H1 (cell line): ENCODE measurements around the gene CCL4. TPM values are rescaled to one million over a fixed set of nuclear protein-coding genes. Genes with fewer than 3 reads are reported as not detected.

Experiments used
- CTCF ChIA-PET: fragments of 300-600 bp; sonication (Branson Sonifier 250); formaldehyde crosslinking; loops from one replicate; lab custom pipeline; 2021; ENCODE audit not compliant: partially characterized antibody; lab: Charles Lee
- POLR2A ChIA-PET: fragments of 300-600 bp; sonication (Branson Sonifier 250); formaldehyde crosslinking; loops from one replicate; lab custom pipeline; 2021; ENCODE audit warnings: inconsistent platforms; ENCODE audit not compliant: partially characterized antibody; lab: Charles Lee
- DNase-seq, 2 experiments: peaks; one replicate each; pipeline versions ENCODE4 v3.0.0 to v3.0.0-alpha.2; 2010 to 2022; ENCODE audit warnings: low spot score in 2 of 2, low read depth in 1 of 2, mixed read lengths in 1 of 2
- FAIRE-seq: peaks from 2 replicates; lab custom pipeline; 2011; peaks lifted over from hg19 to GRCh38; lab: Jason Lieb, UNC
- H2AFZ ChIP-seq: 2 replicates; pipeline ENCODE4 v1.8.1; 2012; ENCODE audit warnings: low read length, inconsistent platforms
- H2AK5ac ChIP-seq: 2 replicates; pipeline ENCODE4 v1.6.1; 2013; ENCODE audit warnings: low read depth, low read length
- H2BK120ac ChIP-seq: replicated peaks from 2 replicates; pipeline ENCODE3; 2013; ENCODE audit warnings: low read depth, low read length, inconsistent platforms
- H2BK12ac ChIP-seq: 2 replicates; pipeline ENCODE4 v1.6.1; 2013; ENCODE audit warnings: low read depth, low read length
- H2BK15ac ChIP-seq: 2 replicates; pipeline ENCODE4 v1.6.1; 2013; ENCODE audit warnings: low read length
- H2BK20ac ChIP-seq: 2 replicates; pipeline ENCODE4 v1.6.1; 2013; ENCODE audit warnings: low read length
- H2BK5ac ChIP-seq: 2 replicates; pipeline ENCODE4 v1.6.1; 2013; ENCODE audit warnings: low read depth, low read length
- H3K14ac ChIP-seq: 2 replicates; pipeline ENCODE4 v1.6.1; 2013; ENCODE audit warnings: inconsistent platforms; ENCODE audit not compliant: insufficient read length
- H3K18ac ChIP-seq: 2 replicates; pipeline ENCODE4 v1.6.1; 2013; ENCODE audit warnings: low read length; ENCODE audit errors: extremely low read depth
- H3K23ac ChIP-seq: 2 replicates; pipeline ENCODE4 v1.6.1; 2013; ENCODE audit warnings: inconsistent platforms; ENCODE audit not compliant: insufficient read length
- H3K23me2 ChIP-seq: 2 replicates; pipeline ENCODE4 v1.6.1; 2013; ENCODE audit warnings: low read depth, low read length
- H3K27ac ChIP-seq: 2 replicates; pipeline ENCODE4 v1.6.1; 2011; ENCODE audit warnings: low read depth, low read length, inconsistent platforms
- H3K27me3 ChIP-seq, 4 experiments: replicated peaks in 1 of 4; 1 replicate in 1 of 4; 2 replicates in 3 of 4; pipeline versions ENCODE4 v1.6.1 to v1.8.1; 2011 to 2013; ENCODE audit warnings: low read length in 3 of 4, mild to moderate bottlenecking in 3 of 4, inconsistent platforms in 2 of 4, mixed read lengths in 2 of 4, moderate library complexity in 1 of 4; ENCODE audit not compliant: control insufficient read depth in 3 of 4, insufficient read depth in 3 of 4; ENCODE audit errors: extremely low read depth in 1 of 4
- H3K36me3 ChIP-seq, 4 experiments: 2 replicates each; pipeline versions ENCODE4 v1.6.1 to v1.8.1; 2011 to 2013; ENCODE audit warnings: mild to moderate bottlenecking in 4 of 4, low read length in 3 of 4, moderate library complexity in 2 of 4, control low read depth in 1 of 4, inconsistent platforms in 1 of 4; ENCODE audit not compliant: insufficient read depth in 4 of 4, control insufficient read depth in 2 of 4
- H3K4ac ChIP-seq: replicated peaks from 2 replicates; pipeline ENCODE3; 2013; ENCODE audit warnings: low read length, low read depth, mixed read lengths, inconsistent platforms; ENCODE audit not compliant: insufficient read length
- H3K4me1 ChIP-seq, 4 experiments: replicated peaks in 1 of 4; 1 replicate in 1 of 4; 2 replicates in 3 of 4; pipeline versions ENCODE4 v1.6.1 to v1.8.1; 2011 to 2013; ENCODE audit warnings: low read length in 3 of 4, inconsistent platforms in 2 of 4, mixed read lengths in 1 of 4; ENCODE audit not compliant: insufficient read depth in 4 of 4, control insufficient read depth in 3 of 4
- H3K4me2 ChIP-seq, 2 experiments: 2 replicates each; pipeline versions ENCODE4 v1.6.1 to v1.8.1; 2011 to 2013; ENCODE audit warnings: low read depth in 2 of 2, low read length in 2 of 2, control low read depth in 1 of 2, inconsistent platforms in 1 of 2, mild to moderate bottlenecking in 1 of 2; ENCODE audit not compliant: insufficient read depth in 1 of 2
- H3K4me3 ChIP-seq, 4 experiments: fragments of 200-600, 300-600 bp in 1 of 4; sonication (generic), shearing (Covaris generic), sonication (Bioruptor Twin) in 1 of 4; 2 replicates each; pipeline versions ENCODE4 v1.5.1 to v1.8.1; 2011 to 2016; ENCODE audit warnings: low read length in 4 of 4, low read depth in 3 of 4, control low read depth in 2 of 4, inconsistent platforms in 2 of 4, mild to moderate bottlenecking in 2 of 4, mixed read lengths in 1 of 4, moderate library complexity in 1 of 4; ENCODE audit not compliant: insufficient read depth in 2 of 4; ENCODE audit errors: extremely low read depth in 1 of 4
- H3K56ac ChIP-seq: replicated peaks from 2 replicates; pipeline ENCODE3; 2013; ENCODE audit warnings: low read depth, mild to moderate bottlenecking, mixed read lengths, low read length, inconsistent platforms; ENCODE audit not compliant: insufficient read length
- H3K79me1 ChIP-seq: 2 replicates; pipeline ENCODE4 v1.6.1; 2013; ENCODE audit warnings: low read depth, low read length, control low read depth
- H3K79me2 ChIP-seq, 2 experiments: 2 replicates each; pipeline versions ENCODE4 v1.6.1 to v1.8.1; 2012 to 2013; ENCODE audit warnings: low read length in 2 of 2, mild to moderate bottlenecking in 2 of 2, inconsistent platforms in 1 of 2; ENCODE audit not compliant: insufficient read depth in 2 of 2, control insufficient read depth in 1 of 2
- H3K9ac ChIP-seq, 4 experiments: replicated peaks in 1 of 4; 1 replicate in 1 of 4; 2 replicates in 3 of 4; pipeline versions ENCODE4 v1.6.1 to v1.8.1; 2011 to 2013; ENCODE audit warnings: low read depth in 3 of 4, low read length in 3 of 4, control low read depth in 2 of 4, mild to moderate bottlenecking in 2 of 4, moderate library complexity in 2 of 4, inconsistent platforms in 1 of 4; ENCODE audit errors: extremely low read depth in 1 of 4
- H3K9me3 ChIP-seq, 2 experiments: 2 replicates each; pipeline versions ENCODE4 v1.6.1 to v1.8.1; 2012 to 2013; ENCODE audit warnings: mild to moderate bottlenecking in 2 of 2, moderate library complexity in 2 of 2, control low read depth in 1 of 2, inconsistent platforms in 1 of 2, low read depth in 1 of 2, low read length in 1 of 2, mixed read lengths in 1 of 2; ENCODE audit not compliant: insufficient read depth in 2 of 2
- H4K20me1 ChIP-seq, 2 experiments: replicated peaks in 1 of 2; 2 replicates each; pipeline versions ENCODE3 to v1.8.1; 2011 to 2013; ENCODE audit warnings: inconsistent platforms in 2 of 2, low read length in 2 of 2, mild to moderate bottlenecking in 1 of 2; ENCODE audit not compliant: insufficient read depth in 2 of 2, control insufficient read depth in 1 of 2
- H4K5ac ChIP-seq: 2 replicates; pipeline ENCODE4 v1.6.1; 2013; ENCODE audit warnings: low read length, low read depth, mixed read lengths, inconsistent platforms; ENCODE audit not compliant: insufficient read length
- H4K8ac ChIP-seq: 2 replicates; pipeline ENCODE4 v1.8.0; 2013; ENCODE audit warnings: mild to moderate bottlenecking, moderate library complexity, low read length, inconsistent platforms; ENCODE audit not compliant: insufficient read depth; ENCODE audit errors: extremely low read depth
- H4K91ac ChIP-seq: replicated peaks from 2 replicates; pipeline ENCODE3; 2013; ENCODE audit warnings: low read length, mixed read lengths, inconsistent platforms; ENCODE audit not compliant: insufficient read length
- ATF2 ChIP-seq: IDR thresholded peaks from 2 replicates; pipeline ENCODE4 v1.6.1; 2012; ENCODE audit warnings: low read length, inconsistent platforms
- CBX8 ChIP-seq: fragments of 300-800, 300-1000 bp; sonication (generic); IDR thresholded peaks from 2 replicates; pipeline ENCODE4 v1.7.1; 2016; ENCODE audit warnings: low read depth, low read length, borderline replicate concordance
- GABPA ChIP-seq: IDR thresholded peaks from 2 replicates; pipeline ENCODE4 v1.6.1; 2011; ENCODE audit warnings: mild to moderate bottlenecking, low read length, moderate library complexity, borderline replicate concordance; ENCODE audit not compliant: insufficient read depth
- GTF2F1 ChIP-seq: IDR thresholded peaks from 2 replicates; pipeline ENCODE4 v1.6.1; 2012; ENCODE audit warnings: low read depth, low read length, improper control_type of control experiment, borderline replicate concordance
- SIN3A ChIP-seq, 2 experiments: IDR thresholded peaks in 1 of 2; conservative IDR thresholded peaks in 1 of 2; 2 replicates each; pipeline ENCODE4 v1.6.1; 2011 to 2012; ENCODE audit warnings: low read length in 2 of 2, improper control_type of control experiment in 1 of 2, low read depth in 1 of 2, mild to moderate bottlenecking in 1 of 2
- TBP ChIP-seq: IDR thresholded peaks from 2 replicates; pipeline ENCODE4 v1.6.1; 2011; ENCODE audit warnings: low read depth, low read length, improper control_type of control experiment
- TEAD4 ChIP-seq: IDR thresholded peaks from 2 replicates; pipeline ENCODE4 v1.6.1; 2012; ENCODE audit warnings: low read depth, low read length, inconsistent platforms, mixed read lengths
- WGBS, 2 experiments: shearing (Covaris generic) in 1 of 2; methylation state at CpG; one replicate each; pipeline versions ENCODE4 v1.1.6 to v1.1.7; 2013 to 2015; ENCODE audit warnings: low lambda C conversion rate in 2 of 2, mixed read lengths in 2 of 2, inconsistent platforms in 1 of 2, low coverage in 1 of 2, missing lambda C conversion rate in 1 of 2; ENCODE audit not compliant: insufficient replicate concordance in 2 of 2, insufficient coverage in 1 of 2, insufficient read length in 1 of 2; ENCODE audit errors: extremely low coverage in 1 of 2, missing lambda C conversion rate in 1 of 2; 5-methylcytosine and 5-hydroxymethylcytosine counted together
- polyA plus RNA-seq, 7 experiments: library from polyadenylated mRNA; depleted of rRNA in 3 of 7; stranded (reverse) in 5 of 7; unstranded in 2 of 7; fragments of >200 nt in 5 of 7; fragments of 200-250 nt in 2 of 7; gene quantifications; 1 replicate in 5 of 7; 2 replicates in 1 of 7; 4 replicates in 1 of 7; pipeline versions ENCODE4 v1.2.1 to v1.2.3, GENCODE V29; 2011 to 2013; ENCODE audit warnings: missing spikeins in 2 of 7, mixed read lengths in 2 of 7
- total RNA-seq: library from RNA; stranded (reverse); fragmentation: NEBNext Ultra II Directional; extraction: Animal tissue kit (Norgen Biotek cat#: 25700); gene quantifications from 2 replicates; pipeline ENCODE4 v1.2.1, GENCODE V29; 2021

CCL4 gene
- total and polyA plus RNA-seq, 2 of the 8 experiments (the other 6 are each of a cell fraction or from before 2014, with no cell fraction given), result not detected

- no peaks in the 10 kb centered on the region for H3K79me1 ChIP-seq
- TF ChIP-seq SIN3A (conservative IDR thresholded peaks at IDR 0.05 in 1 of 2, IDR thresholded peaks at IDR 0.05 in 1 of 2; ENCODE audit: low read depth in 1 of 2, low read length in 2 of 2) (no peak), GABPA (no peak), CBX8 (no peak), TBP (no peak), TEAD4 (no peak), ATF2 (no peak), GTF2F1 (no peak)
- TF ChIP-seq, all 59 proteins: peak for 0
- H2BK12ac ChIP-seq, result no peak overlapping the region
- H3K9ac ChIP-seq, result no peak overlapping the region
- 92% methylated on average over 10 of the region's 10 CpGs; no CpG with 5 or more reads in 1 of the 2 experiments for WGBS, 2 experiments
- H2BK20ac ChIP-seq, result no peak overlapping the region
- no peak overlapping the region for H3K18ac ChIP-seq
- H2AFZ ChIP-seq, result no peak overlapping the region
- no peaks in the 10 kb centered on the region for H3K79me2 ChIP-seq
- H4K5ac ChIP-seq, result no peak overlapping the region
- no peak overlapping the region for H3K4ac ChIP-seq
- H3K14ac ChIP-seq, result no peak overlapping the region
- no peaks in the 10 kb centered on the region for H3K23me2 ChIP-seq
- H2BK5ac ChIP-seq, result no peak overlapping the region
- no peaks in the 10 kb centered on the region for H3K27me3 ChIP-seq
- no peak overlapping the region for H4K8ac ChIP-seq
- FAIRE-seq (no peak), DNase-seq (no peak)
- no peak overlapping the region for H3K4me2 ChIP-seq
- no peaks in the 10 kb centered on the region for H4K20me1 ChIP-seq
- no peak overlapping the region for H3K56ac ChIP-seq
- H3K23ac ChIP-seq, result no peak overlapping the region
- H4K91ac ChIP-seq, result no peak overlapping the region
- H3K36me3 ChIP-seq, result no peaks in the 10 kb centered on the region
- H2AK5ac ChIP-seq, result no peak overlapping the region
- H2BK120ac ChIP-seq, result no peak overlapping the region
- no peak overlapping the region for H3K4me3 ChIP-seq
- H3K27ac ChIP-seq, result no peak overlapping the region
- ChIA-PET POLR2A (no interaction called here), CTCF (interaction anchor here (0.6 to 1.2 kb wide), 2 partner anchors 172 to 183 kb away, joined by 3 to 4 read pairs; no protein-coding TSS in a partner anchor)
- H3K9me3 ChIP-seq, result no peaks in the 10 kb centered on the region
- H2BK15ac ChIP-seq, result no peak overlapping the region
- no peaks in the 10 kb centered on the region for H3K4me1 ChIP-seq
Observed at GRCh38 chr17:36153895-36154610, 50.4 kb downstream of the CCL4 start.
